HUDEP-2 (cell line): ENCODE results near the gene ASPHD1.
"Not testable (repeated sequence)": the region's sequence is repeated elsewhere in the genome, so short reads cannot be mapped to it uniquely, and the experiment has no call there.

Experiments
- DNase-seq, 76 experiments: peaks; one replicate each; lab custom pipeline; 2025; ENCODE audit not compliant: unreplicated experiment in 76 of 76; lab: John Stamatoyannopoulos, UW

ASPHD1 gene

GRCh38 chr16:29906520-29907244 lies 6.4 kb downstream of the ASPHD1 start:
- DNase-seq = no peak

GRCh38 chr16:29907973-29908372 lies 7.7 kb downstream of the ASPHD1 start:
- no peak for DNase-seq

- no peak for DNase-seq
Measured at GRCh38 chr16:29908719-29909220, 8.5 kb downstream of the ASPHD1 start.

GRCh38 chr16:29909391-29909790 lies 9.1 kb downstream of the ASPHD1 start:
- DNase-seq = no peak

- DNase-seq = not testable (repeated sequence)
Measured at GRCh38 chr16:29909851-29910250, 9.6 kb downstream of the ASPHD1 start.

GRCh38 chr16:29910819-29911675 lies 10.8 kb downstream of the ASPHD1 start:
- peak in 4 of 76 experiments; percentile 1 to 22 (median 10) for DNase-seq

- DNase-seq = peak in 2 of 76 experiments; percentile 3 to 10
Measured at GRCh38 chr16:29911676-29912010, 11.4 kb downstream of the ASPHD1 start.

- no peak for DNase-seq
Measured at GRCh38 chr16:29912087-29912486, 11.8 kb downstream of the ASPHD1 start.

GRCh38 chr16:29913514-29913913 lies 13.2 kb downstream of the ASPHD1 start:
- DNase-seq = no peak

GRCh38 chr16:29915590-29916247 lies 15.4 kb downstream of the ASPHD1 start:
- DNase-seq = no peak

- DNase-seq = peak in 1 of 76 experiments; percentile 3
Measured at GRCh38 chr16:29916979-29917378, 16.7 kb downstream of the ASPHD1 start.

GRCh38 chr16:29920288-29921033 lies 20.2 kb downstream of the ASPHD1 start:
- no peak for DNase-seq

- DNase-seq = no peak
Measured at GRCh38 chr16:29921034-29921385, 20.7 kb downstream of the ASPHD1 start.

- no peak for DNase-seq
Measured at GRCh38 chr16:29922326-29922725, 22.0 kb downstream of the ASPHD1 start.

- DNase-seq = no peak
Measured at GRCh38 chr16:29922986-29923501, 22.8 kb downstream of the ASPHD1 start.

GRCh38 chr16:29925105-29925756 lies 24.9 kb downstream of the ASPHD1 start:
- peak in 1 of 76 experiments; percentile 14 for DNase-seq

GRCh38 chr16:29925781-29926710 lies 25.8 kb downstream of the ASPHD1 start, which contains the start of gene KCTD13:
TSS of gene KCTD13 (minus strand) at chr16:29926226. CDS start at chr16:29926033, 193 bp downstream.
- peak in 74 of 76 experiments; percentile 9 to 94 (median 78) for DNase-seq

GRCh38 chr16:29926711-29927052 lies 26.4 kb downstream of the ASPHD1 start:
- peak in 1 of 76 experiments; percentile 36 for DNase-seq
